ENCODE measurements around the gene ZNF407. TPM values are rescaled to one million over a fixed set of nuclear protein-coding genes. Genes with fewer than 3 reads are reported as not detected.

ZNF407 gene
- total RNA-seq, 1 donor from 2014 or later: 9.0 TPM

DNA sequence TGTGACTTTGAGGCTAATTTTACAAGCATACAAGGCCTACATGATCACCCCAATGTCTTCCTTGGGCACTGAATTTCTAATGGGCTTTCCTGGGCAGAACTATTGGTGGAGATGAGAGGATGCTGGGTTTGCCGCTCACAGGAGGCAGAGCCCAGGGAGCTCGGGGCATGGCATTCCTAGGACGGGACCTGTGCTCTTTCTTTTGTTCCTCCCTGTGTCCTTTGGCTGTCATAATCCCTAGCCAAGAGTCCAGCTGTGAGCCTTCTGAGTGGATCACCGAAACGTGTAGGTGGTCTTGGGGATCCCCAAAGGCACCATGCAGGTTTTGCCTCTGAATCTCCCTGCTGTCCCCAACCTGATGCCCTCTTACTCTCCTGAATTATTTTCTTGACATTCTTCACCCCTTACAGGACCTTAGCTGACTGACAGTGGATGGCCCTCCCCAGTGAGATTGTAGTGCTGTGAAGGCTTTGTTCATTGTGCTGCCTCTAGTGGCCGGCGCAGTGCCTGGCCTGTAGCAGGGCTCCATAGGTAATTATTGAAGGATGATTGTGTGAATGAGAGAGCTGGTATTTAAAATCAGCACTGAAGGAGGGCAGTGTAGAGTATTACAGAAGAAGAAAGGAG is 221.9 kb downstream of the ZNF407 start:
- no peaks in the 10 kb centered on the region for H3K9me3 ChIP-seq (ENCODE audit: low read depth)
- H4K20me1 ChIP-seq (ENCODE audit: low read depth): no peaks in the 10 kb centered on the region
- Mint-ChIP-seq H3K27ac (no peak overlapping the region), H3K9me3 (peaks cover 5% of the 10 kb centered on the region), H3K4me1 (peaks cover 3% of the 10 kb centered on the region), H3K36me3 (no peaks in the 10 kb centered on the region), H3K4me3 (no peak overlapping the region), H3K27me3 (ENCODE audit: insufficient read depth, low read depth) (peaks cover 2% of the 10 kb centered on the region)
- peaks cover 24% of the 10 kb centered on the region for H3K4me1 ChIP-seq
- H3K4me2 ChIP-seq: peak overlapping the region; percentile 59
- H3K27me3 ChIP-seq: no peaks in the 10 kb centered on the region
- no peaks in the 10 kb centered on the region for H3K79me2 ChIP-seq (ENCODE audit: low read depth)
- H3K36me3 ChIP-seq: no peaks in the 10 kb centered on the region
- peak overlapping the region; percentile 16 for H3K4me3 ChIP-seq
- peaks cover 34% of the 10 kb centered on the region for H3F3A ChIP-seq (ENCODE audit: low read depth)
- peak overlapping the region; percentile 74 for H3K27ac ChIP-seq
- peak overlapping the region; percentile 81 for H2AFZ ChIP-seq (replicated peaks)
- TF ChIP-seq, protein P1, sequence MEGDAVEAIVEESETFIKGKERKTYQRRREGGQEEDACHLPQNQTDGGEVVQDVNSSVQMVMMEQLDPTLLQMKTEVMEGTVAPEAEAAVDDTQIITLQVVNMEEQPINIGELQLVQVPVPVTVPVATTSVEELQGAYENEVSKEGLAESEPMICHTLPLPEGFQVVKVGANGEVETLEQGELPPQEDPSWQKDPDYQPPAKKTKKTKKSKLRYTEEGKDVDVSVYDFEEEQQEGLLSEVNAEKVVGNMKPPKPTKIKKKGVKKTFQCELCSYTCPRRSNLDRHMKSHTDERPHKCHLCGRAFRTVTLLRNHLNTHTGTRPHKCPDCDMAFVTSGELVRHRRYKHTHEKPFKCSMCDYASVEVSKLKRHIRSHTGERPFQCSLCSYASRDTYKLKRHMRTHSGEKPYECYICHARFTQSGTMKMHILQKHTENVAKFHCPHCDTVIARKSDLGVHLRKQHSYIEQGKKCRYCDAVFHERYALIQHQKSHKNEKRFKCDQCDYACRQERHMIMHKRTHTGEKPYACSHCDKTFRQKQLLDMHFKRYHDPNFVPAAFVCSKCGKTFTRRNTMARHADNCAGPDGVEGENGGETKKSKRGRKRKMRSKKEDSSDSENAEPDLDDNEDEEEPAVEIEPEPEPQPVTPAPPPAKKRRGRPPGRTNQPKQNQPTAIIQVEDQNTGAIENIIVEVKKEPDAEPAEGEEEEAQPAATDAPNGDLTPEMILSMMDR (IDR thresholded peaks at IDR 0.05): peak; percentile 97
- TF ChIP-seq EZH2phosphoT487 (IDR thresholded peaks at IDR 0.05): no peak
- no peak overlapping the region for H3K9ac ChIP-seq
- DNase-seq (ENCODE audit: low spot score): peak; percentile 88

DNA sequence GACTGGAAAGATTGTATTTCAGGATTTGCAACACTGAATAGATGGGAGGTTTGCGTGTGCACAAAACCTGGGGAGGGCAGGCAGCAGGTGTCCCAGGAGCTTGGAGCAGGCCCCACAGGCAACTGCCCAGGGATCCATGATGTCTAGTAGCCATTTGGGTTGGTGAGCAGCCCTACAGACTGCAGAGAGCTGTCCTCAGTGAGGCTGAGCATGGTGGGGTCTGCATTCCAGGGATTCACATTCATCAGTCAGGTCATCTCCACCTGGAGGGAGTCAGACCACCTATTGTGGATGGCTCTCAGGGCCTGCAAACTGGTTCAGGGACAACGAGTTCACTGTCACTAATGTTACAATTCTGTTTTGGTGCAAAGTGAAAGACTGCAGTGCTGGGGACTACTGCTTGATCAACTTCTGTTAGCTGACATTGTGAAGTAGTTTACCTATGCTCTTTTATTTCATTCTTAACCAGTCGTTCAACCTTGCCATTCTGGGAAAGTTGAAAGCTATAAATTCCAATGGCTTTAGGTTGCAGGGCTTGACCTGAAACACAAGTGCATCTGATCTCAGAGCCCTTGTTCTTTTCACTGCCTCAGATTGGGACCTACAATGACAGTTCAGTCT is 222.6 kb downstream of the ZNF407 start:
- TF ChIP-seq EZH2phosphoT487 (IDR thresholded peaks at IDR 0.05) (no peak), EZH2 (IDR thresholded peaks at IDR 0.05) (no peak)
- TF ChIP-seq, protein P1 (IDR thresholded peaks at IDR 0.05): no peak
- peaks cover 24% of the 10 kb centered on the region for H3K4me1 ChIP-seq
- peaks cover 3% of the 10 kb centered on the region for H3K4me1 Mint-ChIP-seq
- peak overlapping the region; percentile 16 for H3K4me3 ChIP-seq
- H3K27ac ChIP-seq: peak overlapping the region; percentile 74
- no peak for DNase-seq (ENCODE audit: low spot score)
- no peak overlapping the region for H3K4me3 Mint-ChIP-seq
- no peak overlapping the region for H3K27ac Mint-ChIP-seq
- H3K9me3 ChIP-seq (ENCODE audit: low read depth): no peaks in the 10 kb centered on the region
- peak overlapping the region; percentile 81 for H2AFZ ChIP-seq (replicated peaks)
- no peak overlapping the region for H3K9ac ChIP-seq
- H3F3A ChIP-seq (ENCODE audit: low read depth): peaks cover 34% of the 10 kb centered on the region
- peak overlapping the region; percentile 59 for H3K4me2 ChIP-seq
- no peaks in the 10 kb centered on the region for H3K36me3 ChIP-seq
- no peaks in the 10 kb centered on the region for H3K27me3 ChIP-seq
- no peaks in the 10 kb centered on the region for H3K36me3 Mint-ChIP-seq
- peaks cover 5% of the 10 kb centered on the region for H3K9me3 Mint-ChIP-seq
- peaks cover 2% of the 10 kb centered on the region for H3K27me3 Mint-ChIP-seq (ENCODE audit: insufficient read depth, low read depth)
- no peaks in the 10 kb centered on the region for H4K20me1 ChIP-seq (ENCODE audit: low read depth)
- no peaks in the 10 kb centered on the region for H3K79me2 ChIP-seq (ENCODE audit: low read depth)

DNA sequence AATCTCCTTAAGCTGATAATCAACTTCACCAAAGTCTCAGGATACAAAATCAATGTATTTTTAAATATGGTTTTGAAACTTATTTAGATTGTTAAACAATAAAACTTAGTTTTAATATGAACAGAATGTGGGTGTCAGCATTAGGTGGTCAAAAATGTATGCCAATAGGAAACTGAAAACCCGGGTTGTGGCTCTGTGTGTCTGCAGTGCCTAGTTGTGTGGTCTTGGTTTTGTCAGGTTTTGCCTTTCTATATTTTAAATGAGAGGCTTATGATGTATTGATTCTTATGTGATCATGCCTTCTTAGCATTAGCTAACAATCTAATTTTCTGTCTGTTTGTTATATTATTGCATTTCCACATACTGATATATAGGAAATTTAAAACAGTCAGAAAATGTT is 227.8 kb downstream of the ZNF407 start:
- Histone ChIP-seq H3K9ac (no peak overlapping the region), H3K79me2 (ENCODE audit: low read depth) (no peaks in the 10 kb centered on the region), H3K27me3 (no peaks in the 10 kb centered on the region), H3K27ac (no peak overlapping the region), H4K20me1 (ENCODE audit: low read depth) (no peaks in the 10 kb centered on the region), H3K36me3 (no peaks in the 10 kb centered on the region), H2AFZ (replicated peaks) (no peak overlapping the region), H3K4me1 (peaks cover 19% of the 10 kb centered on the region), H3K4me2 (no peak overlapping the region), H3K4me3 (no peak overlapping the region), H3K9me3 (ENCODE audit: low read depth) (no peaks in the 10 kb centered on the region), H3F3A (ENCODE audit: low read depth) (peaks cover 6% of the 10 kb centered on the region)
- TF ChIP-seq EZH2phosphoT487 (IDR thresholded peaks at IDR 0.05) (no peak), EZH2 (IDR thresholded peaks at IDR 0.05) (no peak)
- TF ChIP-seq, protein P1 (IDR thresholded peaks at IDR 0.05): no peak
- Mint-ChIP-seq H3K4me3 (no peak overlapping the region), H3K27me3 (ENCODE audit: insufficient read depth, low read depth) (no peaks in the 10 kb centered on the region), H3K27ac (no peak overlapping the region), H3K4me1 (peaks cover 3% of the 10 kb centered on the region), H3K36me3 (no peaks in the 10 kb centered on the region), H3K9me3 (peaks cover 5% of the 10 kb centered on the region)
- no peak for DNase-seq (ENCODE audit: low spot score)

Data from neural progenitor cell (in vitro differentiated cells).